Muscle of leg (tissue), 16 donors: ENCODE measurements around the gene PRCP. TPM values are rescaled to one million over a fixed set of nuclear protein-coding genes. Genes with fewer than 3 reads are reported as not detected.
"Not testable (repeated sequence)": the region's sequence is repeated elsewhere in the genome, so short reads cannot be mapped to it uniquely, and the experiment has no call there.

Experiments used
- DNase-seq: peaks from one replicate; pipeline ENCODE4 v3.0.0; 2013
- H3K27ac ChIP-seq: one replicate; pipeline ENCODE4 v1.5.1; 2013; ENCODE audit warnings: mild to moderate bottlenecking, low read length, control low read depth
- H3K27me3 ChIP-seq: one replicate; pipeline ENCODE4 v1.6.1; 2013; ENCODE audit warnings: low read length; ENCODE audit not compliant: control insufficient read depth, insufficient read depth
- H3K36me3 ChIP-seq: one replicate; pipeline ENCODE4 v1.6.1; 2013; ENCODE audit warnings: low read length; ENCODE audit not compliant: control insufficient read depth, insufficient read depth
- H3K4me1 ChIP-seq: one replicate; pipeline ENCODE4 v1.6.1; 2013; ENCODE audit warnings: low read length; ENCODE audit not compliant: control insufficient read depth, insufficient read depth
- H3K4me3 ChIP-seq: one replicate; pipeline ENCODE4 v1.5.1; 2013; ENCODE audit warnings: low read length, control low read depth
- H3K9me3 ChIP-seq: replicated peaks from 2 replicates; pipeline ENCODE4 v1.6.1; 2013; ENCODE audit warnings: low read depth, low read length; ENCODE audit not compliant: control insufficient read depth
- WGBS: methylation state at CpG from one replicate; pipeline ENCODE4 v1.1.5; 2013; ENCODE audit warnings: missing lambda C conversion rate; ENCODE audit not compliant: insufficient coverage; 5-methylcytosine and 5-hydroxymethylcytosine counted together
- long read RNA-seq, 11 donors: transcript quantifications; one replicate each; lab custom pipeline, GENCODE V29; 2026
- polyA plus RNA-seq, 8 donors: library from polyadenylated mRNA; unstranded; fragments of 120-200 nt; gene quantifications; one replicate each; pipeline versions ENCODE4 v1.2.1 to v1.2.3, GENCODE V29; 2013; ENCODE audit warnings: inconsistent platforms in 1 of 8, low replicate concordance in 1 of 8; ENCODE audit not compliant: insufficient read length in 8 of 8, insufficient read depth in 1 of 8
- total RNA-seq: library from RNA; stranded (reverse); fragments of 120-200 nt; gene quantifications from one replicate; pipeline ENCODE4 v1.2.4, GENCODE V29; 2013

PRCP gene
- total RNA-seq (94.2 TPM), polyA plus RNA-seq (100 to 1,000 TPM in 5 of 8 donors, 10 to 100 TPM in 3; 80.3 to 119 (median 103) TPM)
- long read RNA-seq, donor 1, full-length matches to known transcripts: 12 of 12 reads
- long read RNA-seq, donor 1, partial matches to known transcripts: 0 of 12 reads
- long read RNA-seq, donor 1, other reads (novel, unspliced or antisense): 0 of 12 reads
- long read RNA-seq, donor 2, partial matches to known transcripts: 0 of 2 reads
- long read RNA-seq, donor 2, other reads (novel, unspliced or antisense): 0 of 2 reads
- long read RNA-seq, donor 3, full-length matches to known transcripts: 20 of 20 reads
- long read RNA-seq, donor 3, partial matches to known transcripts: 0 of 20 reads
- long read RNA-seq, donor 3, other reads (novel, unspliced or antisense): 0 of 20 reads
- long read RNA-seq, donor 4, full-length matches to known transcripts: 22 of 22 reads
- long read RNA-seq, donor 4, partial matches to known transcripts: 0 of 22 reads
- long read RNA-seq, donor 4, other reads (novel, unspliced or antisense): 0 of 22 reads
- long read RNA-seq, donor 5, full-length matches to known transcripts: 83 of 104 reads
- long read RNA-seq, donor 5, partial matches to known transcripts: 21 of 104 reads
- long read RNA-seq, donor 5, other reads (novel, unspliced or antisense): 0 of 104 reads
- long read RNA-seq, donor 6, full-length matches to known transcripts: 57 of 57 reads
- long read RNA-seq, donor 6, partial matches to known transcripts: 0 of 57 reads
- long read RNA-seq, donor 6, other reads (novel, unspliced or antisense): 0 of 57 reads
- long read RNA-seq, donor 7, full-length matches to known transcripts: 40 of 54 reads
- long read RNA-seq, donor 7, partial matches to known transcripts: 14 of 54 reads
- long read RNA-seq, donor 7, other reads (novel, unspliced or antisense): 0 of 54 reads
- long read RNA-seq, donor 8, full-length matches to known transcripts: 52 of 52 reads
- long read RNA-seq, donor 8, partial matches to known transcripts: 0 of 52 reads
- long read RNA-seq, donor 8, other reads (novel, unspliced or antisense): 0 of 52 reads
- long read RNA-seq, donor 9, full-length matches to known transcripts: 35 of 35 reads
- long read RNA-seq, donor 9, partial matches to known transcripts: 0 of 35 reads
- long read RNA-seq, donor 9, other reads (novel, unspliced or antisense): 0 of 35 reads
- long read RNA-seq, donor 10, full-length matches to known transcripts: 71 of 71 reads
- long read RNA-seq, donor 10, partial matches to known transcripts: 0 of 71 reads
- long read RNA-seq, donor 10, other reads (novel, unspliced or antisense): 0 of 71 reads
- long read RNA-seq, donor 11, full-length matches to known transcripts: 31 of 36 reads
- long read RNA-seq, donor 11, partial matches to known transcripts: 5 of 36 reads
- long read RNA-seq, donor 11, other reads (novel, unspliced or antisense): 0 of 36 reads

DNA sequence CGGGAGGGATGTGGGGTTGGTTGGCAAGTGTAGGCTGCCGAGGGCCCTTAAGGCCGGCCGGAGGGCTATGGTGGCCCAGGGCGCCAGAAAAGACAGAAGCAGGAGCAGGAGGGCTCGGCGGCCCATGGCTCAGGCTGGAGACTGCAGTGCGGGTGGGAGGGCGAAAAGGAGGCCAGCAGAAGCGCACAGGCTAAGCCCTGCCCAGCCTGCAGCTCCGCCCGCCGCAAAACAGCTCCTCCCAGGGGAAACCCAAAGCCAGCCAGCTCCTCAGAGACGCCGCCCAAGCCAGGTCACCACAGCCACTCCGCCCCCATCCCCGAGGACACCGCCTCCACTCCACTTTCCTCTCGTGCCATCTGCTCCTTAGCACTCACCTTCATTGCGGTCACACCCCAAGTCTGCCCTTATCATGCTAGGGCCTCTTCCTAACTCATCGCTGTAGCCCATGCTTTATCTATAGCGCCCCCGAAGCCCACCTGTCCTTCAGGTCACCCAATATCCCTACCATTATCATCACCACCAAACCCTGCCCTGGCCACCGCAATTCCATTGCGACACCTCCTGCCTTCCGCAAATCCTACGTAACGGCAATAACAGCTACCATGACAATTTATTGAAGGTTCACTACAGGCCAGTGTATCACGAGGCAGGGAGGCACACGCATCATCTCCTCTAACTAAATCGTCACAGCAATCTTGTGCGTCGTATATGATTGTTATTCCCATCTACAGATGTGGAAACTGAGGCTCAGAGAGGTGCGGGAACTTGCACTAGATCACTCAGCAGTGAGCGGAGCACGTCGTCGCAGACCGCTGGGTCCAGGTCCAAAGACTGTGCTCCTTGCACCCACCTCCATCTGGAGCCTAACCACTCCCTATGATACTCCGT lies at the start of gene PRCP:
Gene PRCP (minus strand): TSS at position 154 of the 888 bp plus-strand sequence. CDS start 28 bp downstream, at position 126.
- Histone ChIP-seq H3K9me3 (no peaks in the 10 kb centered on the region), H3K4me1 (peaks cover 22% of the 10 kb centered on the region), H3K27ac (peak within 1 kb of the TSS; percentile 94), H3K36me3 (no peaks in the 10 kb centered on the region), H3K27me3 (no peaks in the 10 kb centered on the region), H3K4me3 (peak within 1 kb of the TSS; percentile 78)
- peak; percentile 91 for DNase-seq
- under 1% methylated on average over 32 of the region's 40 CpGs for WGBS

GRCh38 chr11:82949352-82949751 lies 49.1 kb upstream of the PRCP start:
- no peak for DNase-seq
- H3K27ac ChIP-seq: no peak overlapping the region
- no peaks in the 10 kb centered on the region for H3K36me3 ChIP-seq
- H3K4me1 ChIP-seq: no peaks in the 10 kb centered on the region
- H3K9me3 ChIP-seq: no peaks in the 10 kb centered on the region
- H3K4me3 ChIP-seq: no peak overlapping the region
- H3K27me3 ChIP-seq: peaks cover 2% of the 10 kb centered on the region

GRCh38 chr11:82945682-82946081 lies 45.5 kb upstream of the PRCP start:
- Histone ChIP-seq H3K4me3 (no peak overlapping the region), H3K36me3 (no peaks in the 10 kb centered on the region), H3K27me3 (peaks cover 2% of the 10 kb centered on the region), H3K4me1 (no peaks in the 10 kb centered on the region), H3K27ac (no peak overlapping the region), H3K9me3 (no peaks in the 10 kb centered on the region)
- DNase-seq: no peak

GRCh38 chr11:82945041-82945440 lies 44.8 kb upstream of the PRCP start:
- not testable (repeated sequence) for DNase-seq, H3K4me1 ChIP-seq, H3K27ac ChIP-seq, H3K27me3 ChIP-seq, H3K36me3 ChIP-seq, H3K4me3 ChIP-seq, H3K9me3 ChIP-seq
- WGBS: no CpG with 5 or more reads among the region's 1 CpG

GRCh38 chr11:82944198-82944597 lies 44.0 kb upstream of the PRCP start:
- H3K4me1 ChIP-seq: no peaks in the 10 kb centered on the region
- H3K36me3 ChIP-seq: no peaks in the 10 kb centered on the region
- no peak overlapping the region for H3K4me3 ChIP-seq
- 60% methylated on average over 1 of the region's 2 CpGs for whole genome bisulfite sequencing
- no peak for DNase-seq
- no peak overlapping the region for H3K27ac ChIP-seq
- peaks cover 2% of the 10 kb centered on the region for H3K27me3 ChIP-seq
- no peaks in the 10 kb centered on the region for H3K9me3 ChIP-seq

- not testable (repeated sequence) for H3K27ac ChIP-seq, H3K36me3 ChIP-seq, DNase-seq, H3K9me3 ChIP-seq, H3K4me1 ChIP-seq, H3K27me3 ChIP-seq, H3K4me3 ChIP-seq
- no CpG with 5 or more reads among the region's 1 CpG for WGBS
Observed at GRCh38 chr11:82943430-82943829, 43.2 kb upstream of the PRCP start.

GRCh38 chr11:82942376-82942775 lies 42.1 kb upstream of the PRCP start:
- DNase-seq: no peak
- Histone ChIP-seq H3K9me3 (no peaks in the 10 kb centered on the region), H3K27ac (no peak overlapping the region), H3K4me3 (no peak overlapping the region), H3K36me3 (no peaks in the 10 kb centered on the region), H3K4me1 (no peaks in the 10 kb centered on the region), H3K27me3 (peaks cover 2% of the 10 kb centered on the region)
- WGBS: 100% methylated on average over 2 of the region's 2 CpGs

GRCh38 chr11:82939456-82939855 lies 39.2 kb upstream of the PRCP start:
- no peaks in the 10 kb centered on the region for H3K36me3 ChIP-seq
- no peaks in the 10 kb centered on the region for H3K9me3 ChIP-seq
- H3K27ac ChIP-seq: no peak overlapping the region
- no peaks in the 10 kb centered on the region for H3K4me1 ChIP-seq
- DNase-seq: no peak
- WGBS: no CpG with 5 or more reads among the region's 2 CpGs
- H3K27me3 ChIP-seq: no peaks in the 10 kb centered on the region
- no peak overlapping the region for H3K4me3 ChIP-seq

- Histone ChIP-seq H3K9me3 (no peaks in the 10 kb centered on the region), H3K4me3 (no peak overlapping the region), H3K27ac (no peak overlapping the region), H3K4me1 (no peaks in the 10 kb centered on the region), H3K27me3 (no peaks in the 10 kb centered on the region), H3K36me3 (no peaks in the 10 kb centered on the region)
- DNase-seq: no peak
- no CpG with 5 or more reads among the region's 2 CpGs for WGBS
Observed at GRCh38 chr11:82937554-82937953, 37.3 kb upstream of the PRCP start.
